ENCODE data around the gene EIPR1. TPM values are rescaled to one million over a fixed set of nuclear protein-coding genes. Genes with fewer than 3 reads are reported as not detected.

The EIPR1 gene
- polyA plus RNA-seq, 1 donor (not counting 4 experiments of a cell fraction or from before 2014, with no cell fraction given): 44.3 TPM

DNA sequence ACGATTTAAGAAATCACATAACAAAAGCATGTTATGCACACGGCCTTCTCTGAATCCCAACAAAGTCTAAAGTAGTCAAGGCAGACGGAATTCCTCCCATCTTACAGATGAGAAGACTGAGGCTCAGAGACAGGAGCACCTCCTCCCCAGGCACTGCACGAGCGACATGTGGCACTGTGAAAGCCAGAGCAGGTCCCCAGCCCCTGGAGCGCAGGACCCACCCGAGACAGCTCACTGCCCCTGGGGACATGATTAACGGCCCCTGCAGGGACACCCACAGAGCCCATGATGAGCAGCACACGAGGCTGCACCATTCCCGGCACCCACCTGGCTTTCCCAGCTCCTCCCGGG lies 53.6 kb downstream of the EIPR1 start:
- dilution Hi-C loops (cut with MboI; ENCODE audit: extremely low pct_ligation_motif_present, low sequenced_read_pairs): no loop called here
- Histone ChIP-seq H3K79me2 (ENCODE audit: control insufficient read depth, insufficient read depth, low read length) (peaks cover 5% of the 10 kb centered on the region), H3K4me1 (ENCODE audit: control insufficient read depth, extremely low read depth, insufficient read depth, low read length) (no peaks in the 10 kb centered on the region), H3K9ac (ENCODE audit: control insufficient read depth, extremely low read depth, insufficient read depth, low read length) (no peak overlapping the region), H3K9me1 (ENCODE audit: control insufficient read depth, extremely low read depth, insufficient read depth, low read length) (no peaks in the 10 kb centered on the region), H4K20me1 (ENCODE audit: control insufficient read depth, extremely low read depth, insufficient read depth, low read length) (no peaks in the 10 kb centered on the region), H3K4me3 (ENCODE audit: control insufficient read depth in 2 of 3, extremely low read depth in 1 of 3, insufficient read depth in 2 of 3, low read depth in 1 of 3, low read length in 3 of 3) (no peak overlapping the region), H3K4me2 (ENCODE audit: control insufficient read depth, extremely low read depth, insufficient read depth, low read depth, low read length) (no peak overlapping the region), H3K36me3 (ENCODE audit: control insufficient read depth in 2 of 2, extremely low read depth in 1 of 2, insufficient read depth in 2 of 2, low read length in 2 of 2) (peaks cover 0 to 10% of the 10 kb centered on the region in 2 experiments), H2AFZ (ENCODE audit: control insufficient read depth, low read length) (no peak overlapping the region), H3K9me3 (ENCODE audit: control insufficient read depth, low read depth, low read length) (no peaks in the 10 kb centered on the region), H3K27me3 (ENCODE audit: control insufficient read depth, extremely low read depth, insufficient read depth, low read length) (no peaks in the 10 kb centered on the region), H3K27ac (ENCODE audit: control insufficient read depth, insufficient read depth, low read length) (no peak overlapping the region)
- FAIRE-seq (no peak), DNase-seq (ENCODE audit: low read depth, low spot score) (no peak)
- TF ChIP-seq CTCF (optimal IDR thresholded peaks at IDR 0.05 in 1 of 3, IDR thresholded peaks at IDR 0.05 in 1 of 3, conservative IDR thresholded peaks at IDR 0.05 in 1 of 3; ENCODE audit: extremely low read depth in 1 of 3, insufficient read depth in 2 of 3, low read length in 3 of 3): no peak
- TF ChIP-seq EZH2 (IDR thresholded peaks at IDR 0.05; ENCODE audit: low read length): no peak

DNA sequence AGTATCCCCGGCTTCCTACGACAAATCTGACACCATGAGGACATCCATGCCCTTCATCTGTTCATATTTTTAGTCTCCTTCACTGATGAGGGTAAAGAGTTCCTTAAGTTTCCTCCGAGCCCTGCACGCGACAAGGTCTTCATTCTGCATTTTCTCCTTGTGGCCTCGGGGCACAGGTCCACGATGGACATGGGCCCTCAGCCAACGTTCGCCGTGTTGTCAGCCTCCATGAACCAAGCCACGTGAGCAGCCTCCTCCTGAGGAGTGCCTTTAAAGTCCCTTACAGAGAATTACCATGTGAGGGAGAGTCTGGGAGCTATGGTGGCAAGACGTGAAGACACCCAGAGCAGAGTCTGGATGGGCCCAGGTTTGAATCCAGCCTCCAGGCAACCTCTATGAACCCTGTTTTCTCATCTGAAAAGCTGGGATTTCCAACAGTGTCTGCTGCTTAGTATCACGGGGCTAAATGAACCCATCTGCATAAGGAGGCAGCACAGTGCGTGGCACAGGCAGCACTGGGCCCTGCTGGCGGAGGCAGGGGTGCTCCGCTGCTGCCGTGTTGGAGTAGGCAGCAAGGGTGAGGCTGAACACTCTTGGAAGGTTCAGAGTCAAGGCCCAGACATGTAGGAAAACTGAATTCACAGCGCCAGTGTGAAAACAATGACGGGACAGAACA lies 54.1 kb downstream of the EIPR1 start:
- Histone ChIP-seq H3K4me2 (ENCODE audit: control insufficient read depth, extremely low read depth, insufficient read depth, low read depth, low read length) (no peak overlapping the region), H3K36me3 (ENCODE audit: control insufficient read depth in 2 of 2, extremely low read depth in 1 of 2, insufficient read depth in 2 of 2, low read length in 2 of 2) (peaks cover 0 to 13% of the 10 kb centered on the region in 2 experiments), H3K4me3 (ENCODE audit: control insufficient read depth in 2 of 3, extremely low read depth in 1 of 3, insufficient read depth in 2 of 3, low read depth in 1 of 3, low read length in 3 of 3) (no peak overlapping the region), H3K27me3 (ENCODE audit: control insufficient read depth, extremely low read depth, insufficient read depth, low read length) (no peaks in the 10 kb centered on the region), H3K4me1 (ENCODE audit: control insufficient read depth, extremely low read depth, insufficient read depth, low read length) (no peaks in the 10 kb centered on the region), H3K9ac (ENCODE audit: control insufficient read depth, extremely low read depth, insufficient read depth, low read length) (no peak overlapping the region), H2AFZ (ENCODE audit: control insufficient read depth, low read length) (no peak overlapping the region), H3K79me2 (ENCODE audit: control insufficient read depth, insufficient read depth, low read length) (peaks cover 5% of the 10 kb centered on the region), H4K20me1 (ENCODE audit: control insufficient read depth, extremely low read depth, insufficient read depth, low read length) (no peaks in the 10 kb centered on the region), H3K9me1 (ENCODE audit: control insufficient read depth, extremely low read depth, insufficient read depth, low read length) (no peaks in the 10 kb centered on the region), H3K9me3 (ENCODE audit: control insufficient read depth, low read depth, low read length) (no peaks in the 10 kb centered on the region), H3K27ac (ENCODE audit: control insufficient read depth, insufficient read depth, low read length) (no peak overlapping the region)
- TF ChIP-seq CTCF (optimal IDR thresholded peaks at IDR 0.05 in 1 of 3, IDR thresholded peaks at IDR 0.05 in 1 of 3, conservative IDR thresholded peaks at IDR 0.05 in 1 of 3; ENCODE audit: extremely low read depth in 1 of 3, insufficient read depth in 2 of 3, low read length in 3 of 3) (no peak), EZH2 (IDR thresholded peaks at IDR 0.05; ENCODE audit: low read length) (no peak)
- DNase-seq (ENCODE audit: low read depth, low spot score) (no peak), FAIRE-seq (no peak)
- dilution Hi-C loops (cut with MboI; ENCODE audit: extremely low pct_ligation_motif_present, low sequenced_read_pairs): no loop called here
